ENCODE measurements around the gene PIGO.

PIGO gene

DNA sequence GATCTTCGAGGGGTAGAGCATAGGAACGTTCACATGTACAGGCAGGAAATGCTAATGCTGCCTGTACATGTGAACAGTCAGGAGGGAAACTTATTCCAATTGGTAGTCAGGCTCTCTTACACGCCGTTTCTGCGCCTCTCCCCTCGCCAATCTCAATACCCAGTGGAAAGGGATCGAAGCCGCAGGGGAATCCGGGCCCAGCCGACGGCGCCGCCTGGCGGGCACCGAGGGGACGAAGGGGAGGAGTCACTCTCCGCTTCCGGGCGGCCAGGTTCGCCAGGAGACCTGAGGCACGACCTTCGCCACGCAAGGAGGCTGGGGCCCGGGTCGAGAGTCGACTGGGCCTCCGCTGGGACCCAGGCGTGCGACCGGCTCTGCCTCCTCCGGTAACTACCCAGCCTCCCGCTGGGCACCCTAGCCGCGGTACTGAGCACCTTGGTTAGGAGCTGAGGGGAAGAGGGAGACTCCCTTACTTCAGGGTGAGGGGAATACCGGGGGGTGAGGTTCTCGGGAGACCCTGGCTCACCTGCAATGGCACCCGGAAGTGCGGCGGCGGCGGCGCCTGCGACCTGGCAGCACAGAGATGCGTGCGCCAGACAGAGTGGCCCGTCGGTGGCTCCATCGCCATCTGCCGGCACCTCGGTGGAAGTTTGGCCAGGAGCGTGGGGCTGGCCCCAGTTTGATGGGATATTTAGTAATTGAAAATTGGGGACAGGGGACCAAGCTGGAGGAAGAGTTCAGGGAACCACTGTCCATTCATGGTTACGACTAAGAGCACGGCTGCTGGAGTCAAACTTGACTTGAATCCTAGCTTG lies at the start of gene PIGO:
Gene PIGO (minus strand): TSS at position 557 of the 815 bp plus-strand sequence. CDS start 1,026 bp downstream, outside the sequence.
- peak; percentile 85 for DNase-seq

GRCh38 chr9:35142037-35142436 lies 45.6 kb upstream of the PIGO start:
- DNase-seq, result no peak

DNA sequence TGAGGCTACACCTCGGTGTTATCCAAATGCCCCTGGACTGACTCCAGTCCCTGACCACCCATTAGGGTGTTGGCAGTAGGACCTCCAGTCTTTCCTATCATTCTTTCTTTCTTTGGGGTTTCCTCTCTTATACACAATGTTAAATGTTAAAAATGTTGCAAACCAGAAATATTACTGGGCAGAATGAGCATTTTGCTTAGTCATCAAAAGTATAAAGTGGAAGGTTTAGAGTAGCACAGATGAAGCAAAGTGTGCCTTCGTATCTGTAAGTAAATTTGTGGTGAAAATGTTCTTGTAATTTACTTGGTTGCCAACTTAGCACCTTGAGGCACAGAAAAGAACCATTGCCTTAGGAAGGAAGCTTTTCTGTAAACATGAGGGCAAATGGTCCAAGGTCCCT lies 43.7 kb upstream of the PIGO start:
- no peak for DNase-seq

DNA sequence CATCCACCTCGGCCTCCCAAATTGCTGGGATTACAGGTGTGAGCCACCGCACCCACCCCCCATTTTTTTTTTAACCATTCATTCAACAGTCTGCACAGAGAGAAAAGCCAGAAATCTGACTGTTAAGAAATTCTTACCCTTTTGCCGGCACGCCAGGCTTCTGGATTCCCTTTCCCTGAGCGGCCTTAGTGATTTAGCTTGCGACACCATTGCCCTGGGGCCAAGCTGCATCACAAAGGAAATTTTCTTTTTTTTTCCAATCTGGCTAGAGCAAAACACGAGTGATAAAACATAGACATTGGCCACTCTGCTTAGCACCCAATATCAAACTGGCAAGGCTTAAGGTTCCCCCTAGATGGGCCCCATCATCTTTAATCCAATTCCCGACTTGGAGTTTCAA lies 40.5 kb upstream of the PIGO start:
- no peak for DNase-seq

- DNase-seq, result no peak
These were observed 39.6 kb upstream of the PIGO start for GRCh38 chr9:35135988-35136387.

DNA sequence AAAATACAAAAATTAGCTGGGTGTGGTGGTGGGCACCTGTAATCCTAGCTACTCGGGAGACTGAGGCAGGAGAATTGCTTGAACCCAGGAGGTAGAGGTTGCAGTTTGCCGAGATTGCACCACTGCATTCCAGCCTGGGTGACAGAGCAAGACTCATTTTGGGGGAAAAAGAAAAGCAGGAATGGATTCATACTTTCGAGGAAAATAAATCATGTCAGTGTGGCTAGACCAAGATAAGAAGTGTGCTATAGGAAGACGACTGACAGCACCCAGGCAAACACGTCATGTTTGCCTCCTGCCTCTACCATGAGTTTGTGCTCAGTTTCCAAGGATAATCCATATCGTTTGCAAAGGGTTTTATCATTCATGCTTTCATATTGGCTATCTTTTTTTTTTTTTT lies 38.5 kb upstream of the PIGO start:
- no peak for DNase-seq

GRCh38 chr9:35116898-35117551 lies 20.6 kb upstream of the PIGO start:
- peak; percentile 88 for DNase-seq

DNA sequence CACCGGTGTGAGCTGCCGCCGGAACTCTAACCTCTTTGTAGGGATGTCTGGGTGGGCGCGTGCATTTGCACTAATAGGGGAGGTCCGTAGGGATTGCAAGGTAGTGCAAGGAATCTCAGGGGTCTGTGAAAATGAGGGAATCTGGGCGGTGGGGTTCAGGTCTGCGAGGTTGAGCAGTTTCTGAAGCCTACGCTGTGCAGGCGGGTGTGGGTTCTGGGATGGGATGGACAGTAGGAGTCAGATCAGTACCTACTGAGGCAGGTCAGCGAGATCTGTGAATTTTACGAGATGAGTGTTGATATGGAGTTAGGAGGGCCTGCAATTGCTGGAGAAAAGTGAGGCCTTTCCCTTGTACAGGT lies 20.1 kb upstream of the PIGO start:
- DNase-seq, result no peak

DNA sequence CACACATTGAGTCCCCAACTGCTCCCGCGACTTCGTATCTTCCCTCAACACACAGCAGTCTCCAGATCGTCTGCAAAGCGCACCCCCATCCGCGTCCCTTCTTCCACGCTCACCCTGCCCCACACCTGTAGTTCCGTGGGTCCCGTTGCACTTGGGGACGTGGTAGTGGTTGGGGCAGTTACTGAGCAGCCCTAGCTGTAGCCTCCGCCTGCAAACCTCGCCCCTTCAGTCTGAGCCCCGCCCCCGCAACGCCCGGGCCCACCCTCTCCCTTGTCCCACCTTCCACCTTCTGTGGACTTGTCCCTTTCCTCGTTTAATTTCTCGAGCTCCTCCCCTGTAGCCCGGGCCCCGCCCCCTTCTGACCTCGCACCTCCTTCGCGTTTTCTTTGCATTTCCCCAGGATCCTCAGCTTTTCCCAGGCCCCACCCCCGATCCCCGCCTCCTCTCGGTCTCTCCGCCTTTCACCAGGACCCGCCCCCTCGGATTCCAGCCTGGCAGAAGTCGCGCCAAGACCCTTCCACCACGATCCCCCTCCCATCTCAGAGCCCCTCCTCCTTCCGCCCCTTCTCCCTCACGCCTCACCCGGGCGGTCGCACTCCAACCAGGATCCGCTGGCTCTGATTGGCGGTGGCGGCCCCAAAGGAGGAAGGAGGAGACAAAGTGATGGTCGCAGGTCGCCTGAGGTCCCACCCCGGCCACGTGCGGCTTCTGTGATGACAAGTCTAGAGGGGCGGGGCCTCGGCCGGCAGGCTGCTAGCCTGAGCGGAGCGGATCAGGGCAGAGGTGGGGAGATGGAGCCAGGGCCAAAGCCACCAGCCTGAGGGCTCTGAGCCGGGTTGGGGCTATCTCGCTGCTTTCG lies 19.5 kb upstream of the PIGO start, which contains the start of gene ATOSB:
Gene ATOSB (minus strand): TSS at position 183 of the 859 bp plus-strand sequence. CDS start 7,588 bp downstream, outside the sequence.
- DNase-seq, result peak; percentile 89

DNA sequence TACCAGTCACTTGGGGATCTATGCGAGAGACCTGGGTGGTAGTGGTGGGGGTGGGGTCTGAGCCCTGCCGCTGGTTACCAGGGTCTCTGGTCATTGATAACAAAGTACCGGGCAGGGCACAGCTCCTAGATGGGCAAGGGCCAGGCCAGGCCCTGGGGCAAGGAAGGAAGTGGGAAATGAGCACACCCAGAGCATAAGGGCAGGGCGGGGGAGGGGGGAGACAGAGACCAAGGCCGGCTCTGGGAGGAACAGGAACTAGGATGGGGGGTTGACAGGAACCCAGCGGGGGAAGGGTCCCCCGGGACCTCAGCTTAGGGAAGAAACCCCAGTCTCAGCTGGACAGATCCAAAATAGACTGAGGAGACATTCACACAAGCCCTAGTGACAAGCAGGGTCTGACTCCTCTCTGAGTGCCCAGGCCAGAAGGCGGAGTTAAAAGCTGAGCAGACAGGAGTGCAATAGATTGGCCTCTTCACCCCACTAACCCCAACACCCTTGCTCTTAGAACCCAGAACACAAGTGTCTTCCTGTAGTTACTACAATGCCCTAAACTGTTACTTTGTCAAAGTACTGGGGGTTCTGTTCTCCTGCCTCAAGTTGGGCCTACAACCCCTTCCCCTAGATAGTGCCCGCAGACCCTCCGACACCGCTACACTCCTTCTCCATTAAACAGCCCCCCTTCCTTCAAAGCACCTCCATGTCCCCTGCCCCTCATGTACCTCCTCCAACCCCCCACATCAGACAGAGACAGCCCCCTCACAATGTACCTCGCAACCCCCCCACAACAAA lies 18.6 kb upstream of the PIGO start:
- no peak for DNase-seq

DNA sequence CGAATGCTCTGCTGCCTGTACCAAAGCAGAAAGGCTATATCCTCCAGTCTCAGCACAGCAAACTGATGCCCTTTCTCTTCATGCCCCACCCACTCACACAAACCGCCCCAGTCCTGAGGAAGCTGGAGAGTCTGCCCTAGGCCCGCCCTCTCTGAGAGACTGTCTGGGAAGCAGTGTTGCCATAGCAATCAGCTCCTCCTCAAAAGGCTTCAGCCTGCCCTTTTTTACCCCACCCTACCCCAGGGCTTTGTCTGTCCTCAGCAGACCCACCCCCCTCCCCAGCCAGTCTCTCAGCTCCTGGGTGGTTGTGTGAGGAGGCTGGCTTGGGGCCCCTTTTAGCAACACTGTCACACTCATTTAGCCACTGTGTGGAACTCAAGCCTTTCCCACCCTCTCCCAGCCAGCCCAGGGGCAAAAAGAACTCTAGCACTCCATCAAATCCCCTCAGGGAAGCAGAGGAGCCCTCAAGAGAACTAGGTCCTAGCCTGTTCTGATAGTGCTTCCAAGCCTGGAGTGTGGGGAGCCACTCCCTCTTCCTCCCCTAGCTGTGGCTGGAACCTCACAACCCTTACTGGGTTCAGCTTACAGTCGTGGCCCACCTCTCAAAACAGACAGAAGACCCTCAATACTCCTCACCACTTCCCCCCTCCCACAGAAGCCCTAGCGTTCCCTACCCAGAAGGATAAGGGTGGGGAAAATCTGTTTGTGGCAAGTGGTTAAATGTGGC lies 17.9 kb upstream of the PIGO start:
- DNase-seq, result peak; percentile 87

DNA sequence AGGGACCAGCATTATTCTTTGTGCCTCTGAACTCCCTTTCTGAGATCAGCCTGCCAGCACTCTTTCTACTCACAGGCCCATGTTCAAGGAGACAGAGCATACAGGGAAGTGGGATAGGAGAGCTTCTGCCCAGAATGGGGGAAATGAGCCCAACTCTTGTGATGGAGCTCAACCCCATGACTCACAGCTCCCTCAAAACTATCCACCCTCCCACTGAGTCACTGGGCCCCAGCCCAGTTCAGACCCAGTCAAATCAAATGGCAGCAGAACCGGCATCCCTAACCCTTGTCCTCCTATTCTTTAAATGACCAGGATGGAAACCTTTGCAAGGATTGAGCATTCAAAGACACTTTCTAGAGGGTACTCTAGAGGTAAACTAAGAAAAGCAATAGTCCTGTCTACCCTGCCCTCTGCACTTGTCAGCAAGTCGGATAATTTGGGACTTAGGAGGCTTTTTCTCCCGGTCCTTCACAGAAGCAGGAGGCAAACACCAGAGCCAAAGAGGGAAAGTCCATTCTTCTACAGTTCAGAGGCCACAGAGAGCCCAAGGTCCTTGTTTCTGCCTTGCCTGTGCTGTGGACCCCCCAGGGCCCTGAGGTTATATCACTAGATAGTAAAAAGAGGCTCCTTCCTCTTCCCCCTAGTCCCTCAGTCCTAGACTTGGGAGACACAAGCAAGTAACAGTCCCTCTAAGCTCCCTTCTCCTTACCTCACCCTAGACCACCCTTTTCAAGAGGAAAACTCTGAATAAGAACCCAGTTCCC lies 16.0 kb upstream of the PIGO start:
- no peak for DNase-seq

DNA sequence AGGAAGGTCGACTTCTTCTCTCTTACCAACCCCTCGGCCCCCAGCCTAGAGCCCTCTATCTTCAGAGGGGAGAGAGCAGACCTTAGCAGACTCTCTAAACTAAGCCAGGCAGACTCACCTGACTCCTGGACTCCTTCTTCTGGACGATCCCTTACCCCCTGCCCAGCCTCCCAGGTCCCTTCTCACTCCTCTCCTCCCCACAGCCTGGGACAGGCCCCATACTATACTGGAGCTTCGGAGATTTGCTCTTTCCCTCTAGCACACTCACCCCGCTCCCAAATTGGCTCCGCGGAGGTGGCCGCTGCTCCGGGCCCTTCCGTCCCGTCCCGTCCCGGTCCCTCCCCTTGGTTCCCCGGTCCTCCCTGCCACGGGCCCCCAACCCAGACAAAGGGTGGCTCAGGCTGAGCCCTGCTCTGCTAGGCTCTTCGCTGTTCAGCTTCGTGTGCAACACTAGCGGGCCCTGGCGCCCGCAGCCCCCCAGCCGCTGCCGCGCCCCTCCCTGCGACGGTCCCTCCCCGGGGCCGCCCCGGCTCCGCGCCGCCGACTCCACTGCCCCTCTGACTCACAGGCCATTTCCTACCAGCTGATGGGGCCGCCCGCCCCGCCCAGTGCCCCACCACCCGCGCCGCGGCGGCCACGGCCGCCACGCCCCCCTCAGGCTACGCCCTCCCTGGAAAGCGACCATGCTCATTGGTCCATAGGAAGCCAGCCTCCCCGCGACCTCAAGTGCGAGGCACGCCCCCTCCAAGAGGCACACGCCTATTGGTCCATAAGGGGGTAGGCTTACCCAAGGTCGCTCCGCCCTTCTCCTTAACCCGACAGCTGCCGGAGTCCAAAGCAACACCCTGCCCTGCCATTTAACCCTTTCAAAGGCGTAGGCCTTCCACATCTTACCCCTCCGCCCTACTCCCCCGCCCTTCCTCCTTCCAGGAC lies 14.9 kb upstream of the PIGO start:
- peak; percentile 98 for DNase-seq

- no peak for DNase-seq
These were observed 14.0 kb upstream of the PIGO start for GRCh38 chr9:35110327-35110761.

GRCh38 chr9:35108946-35109575 lies 12.7 kb upstream of the PIGO start:
- DNase-seq, result no peak

DNA sequence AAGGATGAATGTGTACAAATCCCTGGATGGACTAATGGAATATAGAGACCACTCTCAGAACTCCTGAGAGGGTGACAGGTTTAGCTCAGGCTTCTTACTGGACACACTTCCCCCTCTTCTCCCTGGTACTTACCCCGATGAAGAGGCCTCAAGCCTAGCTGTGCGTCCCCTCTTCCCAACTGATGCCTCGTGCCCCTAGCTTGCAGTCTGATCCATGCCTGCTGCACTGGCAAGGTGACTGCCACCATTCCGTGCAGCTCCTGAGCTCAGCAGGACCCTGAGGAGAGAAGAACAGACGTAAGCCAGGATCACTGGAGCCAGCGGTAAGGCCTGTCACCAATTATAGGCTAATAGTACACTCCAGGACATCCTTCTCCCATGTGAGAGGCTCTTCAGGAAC lies 12.1 kb upstream of the PIGO start:
- DNase-seq, result no peak

DNA sequence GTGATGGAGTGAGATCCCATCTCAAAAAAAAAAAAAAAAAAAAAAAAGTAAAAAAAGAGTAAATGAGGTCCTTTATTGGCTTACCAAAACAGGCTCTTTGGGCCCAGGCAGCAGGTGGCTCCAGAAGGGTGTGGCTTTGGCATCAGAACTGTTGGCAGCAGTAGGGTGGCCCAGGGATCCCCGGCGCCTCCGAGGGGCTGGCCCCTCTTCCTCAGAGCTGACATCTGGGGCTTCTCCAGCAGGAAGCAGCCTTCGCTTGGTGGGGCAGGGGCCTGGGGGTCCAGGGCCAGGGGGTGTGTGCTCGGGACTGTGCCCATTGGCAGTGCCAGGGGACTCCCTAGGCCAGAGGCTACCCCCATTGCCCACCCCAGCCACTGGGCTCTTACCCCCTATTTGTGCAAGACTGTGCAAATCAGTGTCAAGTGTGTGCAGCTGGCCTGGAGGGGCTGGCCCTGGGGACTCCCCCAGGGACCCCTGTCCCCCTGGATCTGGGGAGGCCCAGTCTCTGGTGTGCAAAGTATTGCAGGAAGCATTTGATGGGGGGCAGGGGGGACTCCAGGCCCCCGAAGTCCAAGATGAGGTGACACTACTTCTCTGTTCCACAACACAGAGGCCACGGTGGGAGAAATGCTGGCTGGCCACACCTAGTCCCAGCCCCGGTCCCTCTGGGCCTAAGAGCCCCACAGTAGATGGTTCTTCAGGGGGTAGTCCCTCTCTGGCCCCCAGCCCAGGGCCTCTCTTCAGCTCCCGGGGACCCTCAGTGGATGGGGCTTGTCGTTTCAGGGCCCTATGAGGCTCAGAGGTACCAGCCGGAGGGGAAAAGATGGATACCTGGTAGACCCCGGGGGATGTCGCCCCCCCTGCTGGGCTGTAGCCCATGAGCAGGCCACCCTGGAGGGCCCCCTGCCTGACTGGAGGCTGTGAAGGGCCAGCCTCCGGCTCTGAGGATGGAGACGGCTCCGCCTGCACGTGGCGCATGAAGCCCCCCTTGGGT lies 11.2 kb upstream of the PIGO start:
- DNase-seq, result no peak

GRCh38 chr9:35106343-35106730 lies 9.9 kb upstream of the PIGO start:
- DNase-seq, result no peak

Data from NCI-H1436 (cell line).